Upper lobe of right lung (tissue), 1 donor: ENCODE measurements around the gene PHF13. TPM values are rescaled to one million over a fixed set of nuclear protein-coding genes. Genes with fewer than 3 reads are reported as not detected.

ENCODE experiments used
- ATAC-seq: fragments of 200-7000 bp; cut with Tn5 transposase; one replicate; pipeline ENCODE4 v1.9.1; 2020; ENCODE audit warnings: mild to moderate bottlenecking, moderate library complexity
- DNase-seq: peaks from one replicate; pipeline ENCODE4 v3.0.0-alpha.2; 2020
- H3K27ac ChIP-seq: fragments of 200-600 bp; one replicate; pipeline ENCODE4 v1.8.0; 2022
- H3K27me3 ChIP-seq: fragments of 200-600 bp; one replicate; pipeline ENCODE4 v1.8.0; 2022; ENCODE audit warnings: mild to moderate bottlenecking
- H3K36me3 ChIP-seq: fragments of 200-600 bp; one replicate; pipeline ENCODE4 v1.8.0; 2022
- H3K4me1 ChIP-seq: fragments of 200-600 bp; one replicate; pipeline ENCODE4 v1.8.0; 2022
- H3K4me3 ChIP-seq: fragments of 200-600 bp; one replicate; pipeline ENCODE4 v1.8.0; 2022; ENCODE audit warnings: mild to moderate bottlenecking
- H3K9me3 ChIP-seq: fragments of 200-600 bp; one replicate; pipeline ENCODE4 v1.8.0; 2022
- intact Hi-C: fragments of 100-400 bp; cut with DNase I; formaldehyde crosslinking; loops from one replicate; pipeline ENCODE4 v1.11.0; 2022
- total RNA-seq: library from RNA; stranded (reverse); fragmentation: NEBNext Ultra II Directional; extraction: Animal tissue kit (Norgen Biotek cat#: 25700); gene quantifications from one replicate; pipeline ENCODE4 v1.2.1, GENCODE V29; 2021
- TF ChIP-seq, protein P1 (sequence below): fragments of 200-600 bp; IDR thresholded peaks from one replicate; pipeline ENCODE4 v1.8.0; 2022; ENCODE audit warnings: antibody characterized with exemption
- donor health status: DM: no; HTN: yes; CAD: no; lungs with severe emphysema.

PHF13 gene
- total RNA-seq, 1 donor from 2014 or later, result 10.8 TPM

DNA sequence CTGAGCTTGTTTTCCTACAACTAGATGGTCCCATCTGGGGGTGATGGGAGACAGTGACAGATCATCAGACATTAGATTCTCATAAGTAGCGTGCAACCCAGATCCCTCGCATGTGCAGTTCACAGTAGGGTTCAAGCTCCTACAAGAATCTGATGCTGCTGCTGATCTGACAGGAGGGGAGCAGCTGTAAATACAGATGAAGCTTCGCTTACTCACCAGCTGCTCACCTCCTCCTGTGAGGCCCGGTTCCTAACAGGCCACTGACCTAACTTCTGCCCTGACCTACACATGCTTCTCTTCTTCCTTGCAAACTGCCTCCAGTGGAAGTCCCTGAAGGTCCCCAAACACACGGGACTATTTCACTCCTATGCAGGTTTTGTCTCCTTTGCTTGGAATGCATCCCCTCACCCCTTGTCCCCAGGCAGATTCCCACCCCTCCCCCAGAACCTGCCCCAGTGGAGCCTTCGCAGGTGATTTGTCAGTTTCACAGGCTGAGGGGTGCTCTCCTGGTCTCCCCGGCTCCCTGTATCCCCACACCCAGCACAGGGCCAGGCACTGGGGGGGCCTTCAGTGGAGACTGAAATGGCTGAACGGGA, 39.4 kb upstream of the PHF13 start:
- Histone ChIP-seq H3K9me3 (no peaks in the 10 kb centered on the region), H3K36me3 (no peaks in the 10 kb centered on the region), H3K4me3 (no peak overlapping the region), H3K27ac (no peak overlapping the region), H3K4me1 (peaks cover 2% of the 10 kb centered on the region), H3K27me3 (no peaks in the 10 kb centered on the region)
- DNase-seq, result no peak
- no peak for ATAC-seq
- intact Hi-C loops, result no loop called here
- TF ChIP-seq, protein P1, sequence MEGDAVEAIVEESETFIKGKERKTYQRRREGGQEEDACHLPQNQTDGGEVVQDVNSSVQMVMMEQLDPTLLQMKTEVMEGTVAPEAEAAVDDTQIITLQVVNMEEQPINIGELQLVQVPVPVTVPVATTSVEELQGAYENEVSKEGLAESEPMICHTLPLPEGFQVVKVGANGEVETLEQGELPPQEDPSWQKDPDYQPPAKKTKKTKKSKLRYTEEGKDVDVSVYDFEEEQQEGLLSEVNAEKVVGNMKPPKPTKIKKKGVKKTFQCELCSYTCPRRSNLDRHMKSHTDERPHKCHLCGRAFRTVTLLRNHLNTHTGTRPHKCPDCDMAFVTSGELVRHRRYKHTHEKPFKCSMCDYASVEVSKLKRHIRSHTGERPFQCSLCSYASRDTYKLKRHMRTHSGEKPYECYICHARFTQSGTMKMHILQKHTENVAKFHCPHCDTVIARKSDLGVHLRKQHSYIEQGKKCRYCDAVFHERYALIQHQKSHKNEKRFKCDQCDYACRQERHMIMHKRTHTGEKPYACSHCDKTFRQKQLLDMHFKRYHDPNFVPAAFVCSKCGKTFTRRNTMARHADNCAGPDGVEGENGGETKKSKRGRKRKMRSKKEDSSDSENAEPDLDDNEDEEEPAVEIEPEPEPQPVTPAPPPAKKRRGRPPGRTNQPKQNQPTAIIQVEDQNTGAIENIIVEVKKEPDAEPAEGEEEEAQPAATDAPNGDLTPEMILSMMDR, result no peak

DNA sequence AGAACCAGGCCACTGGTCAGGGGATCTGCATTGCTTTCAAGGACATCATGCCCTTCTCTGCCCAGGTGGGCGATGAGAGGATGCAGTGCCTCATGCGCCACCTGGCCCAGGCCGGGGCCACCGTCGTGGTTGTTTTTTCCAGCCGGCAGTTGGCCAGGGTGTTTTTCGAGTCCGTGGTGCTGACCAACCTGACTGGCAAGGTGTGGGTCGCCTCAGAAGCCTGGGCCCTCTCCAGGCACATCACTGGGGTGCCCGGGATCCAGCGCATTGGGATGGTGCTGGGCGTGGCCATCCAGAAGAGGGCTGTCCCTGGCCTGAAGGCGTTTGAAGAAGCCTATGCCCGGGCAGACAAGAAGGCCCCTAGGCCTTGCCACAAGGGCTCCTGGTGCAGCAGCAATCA, 38.7 kb upstream of the PHF13 start:
- ATAC-seq, result no peak
- H3K9me3 ChIP-seq, result no peaks in the 10 kb centered on the region
- intact Hi-C loops, result no loop called here
- TF ChIP-seq, protein P1, result no peak
- H3K36me3 ChIP-seq, result no peaks in the 10 kb centered on the region
- H3K4me3 ChIP-seq, result no peak overlapping the region
- H3K4me1 ChIP-seq, result peaks cover 6% of the 10 kb centered on the region
- H3K27ac ChIP-seq, result no peak overlapping the region
- DNase-seq, result no peak
- H3K27me3 ChIP-seq, result no peaks in the 10 kb centered on the region

DNA sequence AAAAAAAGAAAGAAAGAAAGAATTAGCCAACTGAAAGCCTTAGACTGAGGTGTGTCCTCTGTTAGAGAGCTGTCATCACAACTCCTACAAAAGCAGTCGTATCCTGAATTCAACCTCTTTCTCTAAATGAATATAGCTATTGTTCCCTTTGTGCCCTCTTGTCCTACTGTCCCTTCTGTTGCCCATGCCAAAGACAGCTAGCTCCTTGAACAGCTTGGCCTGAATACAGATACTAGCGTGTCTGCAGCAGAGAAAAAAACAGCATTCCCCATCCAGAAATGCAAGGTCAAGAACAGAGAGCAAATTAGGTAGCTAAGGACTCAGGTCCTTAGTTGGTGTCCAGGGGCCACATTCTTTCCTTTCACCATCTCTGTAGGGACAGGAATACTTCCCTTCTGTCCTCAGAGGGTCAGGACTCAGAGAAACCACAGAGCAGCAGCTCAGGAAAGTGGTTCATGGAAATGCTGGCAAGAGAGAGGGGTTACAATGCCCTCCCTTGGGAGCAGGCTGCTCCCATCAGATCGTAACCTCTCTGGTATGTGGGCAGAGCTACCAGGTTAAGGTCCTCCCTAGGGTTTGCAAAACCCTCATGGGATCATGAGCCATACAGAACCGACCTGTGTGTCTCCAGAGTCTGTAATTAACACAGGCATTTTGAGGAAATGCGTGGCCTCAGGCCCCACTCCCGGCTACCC, 35.6 kb upstream of the PHF13 start:
- Histone ChIP-seq H3K9me3 (no peaks in the 10 kb centered on the region), H3K27ac (no peak overlapping the region), H3K4me3 (no peak overlapping the region), H3K4me1 (peaks cover 30% of the 10 kb centered on the region), H3K27me3 (no peaks in the 10 kb centered on the region), H3K36me3 (no peaks in the 10 kb centered on the region)
- DNase-seq (no peak), ATAC-seq (no peak)
- intact Hi-C loops, result no loop called here
- TF ChIP-seq, protein P1, result no peak

DNA sequence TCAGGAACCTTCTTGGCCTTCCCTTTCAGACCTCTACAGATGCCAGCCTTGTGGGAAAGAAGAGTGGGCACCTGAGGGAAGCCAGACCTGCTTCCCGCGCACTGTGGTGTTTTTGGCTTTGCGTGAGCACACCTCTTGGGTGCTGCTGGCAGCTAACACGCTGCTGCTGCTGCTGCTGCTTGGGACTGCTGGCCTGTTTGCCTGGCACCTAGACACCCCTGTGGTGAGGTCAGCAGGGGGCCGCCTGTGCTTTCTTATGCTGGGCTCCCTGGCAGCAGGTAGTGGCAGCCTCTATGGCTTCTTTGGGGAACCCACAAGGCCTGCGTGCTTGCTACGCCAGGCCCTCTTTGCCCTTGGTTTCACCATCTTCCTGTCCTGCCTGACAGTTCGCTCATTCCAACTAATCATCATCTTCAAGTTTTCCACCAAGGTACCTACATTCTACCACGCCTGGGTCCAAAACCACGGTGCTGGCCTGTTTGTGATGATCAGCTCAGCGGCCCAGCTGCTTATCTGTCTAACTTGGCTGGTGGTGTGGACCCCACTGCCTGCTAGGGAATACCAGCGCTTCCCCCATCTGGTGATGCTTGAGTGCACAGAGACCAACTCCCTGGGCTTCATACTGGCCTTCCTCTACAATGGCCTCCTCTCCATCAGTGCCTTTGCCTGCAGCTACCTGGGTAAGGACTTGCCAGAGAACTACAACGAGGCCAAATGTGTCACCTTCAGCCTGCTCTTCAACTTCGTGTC, 34.7 kb upstream of the PHF13 start:
- Histone ChIP-seq H3K9me3 (no peaks in the 10 kb centered on the region), H3K4me3 (peak overlapping the region; percentile 92), H3K4me1 (peaks cover 30% of the 10 kb centered on the region), H3K27ac (peak overlapping the region; percentile 97), H3K27me3 (no peaks in the 10 kb centered on the region), H3K36me3 (no peaks in the 10 kb centered on the region)
- TF ChIP-seq, protein P1, result no peak
- no peak for ATAC-seq
- intact Hi-C loops, result no loop called here
- DNase-seq, result no peak

DNA sequence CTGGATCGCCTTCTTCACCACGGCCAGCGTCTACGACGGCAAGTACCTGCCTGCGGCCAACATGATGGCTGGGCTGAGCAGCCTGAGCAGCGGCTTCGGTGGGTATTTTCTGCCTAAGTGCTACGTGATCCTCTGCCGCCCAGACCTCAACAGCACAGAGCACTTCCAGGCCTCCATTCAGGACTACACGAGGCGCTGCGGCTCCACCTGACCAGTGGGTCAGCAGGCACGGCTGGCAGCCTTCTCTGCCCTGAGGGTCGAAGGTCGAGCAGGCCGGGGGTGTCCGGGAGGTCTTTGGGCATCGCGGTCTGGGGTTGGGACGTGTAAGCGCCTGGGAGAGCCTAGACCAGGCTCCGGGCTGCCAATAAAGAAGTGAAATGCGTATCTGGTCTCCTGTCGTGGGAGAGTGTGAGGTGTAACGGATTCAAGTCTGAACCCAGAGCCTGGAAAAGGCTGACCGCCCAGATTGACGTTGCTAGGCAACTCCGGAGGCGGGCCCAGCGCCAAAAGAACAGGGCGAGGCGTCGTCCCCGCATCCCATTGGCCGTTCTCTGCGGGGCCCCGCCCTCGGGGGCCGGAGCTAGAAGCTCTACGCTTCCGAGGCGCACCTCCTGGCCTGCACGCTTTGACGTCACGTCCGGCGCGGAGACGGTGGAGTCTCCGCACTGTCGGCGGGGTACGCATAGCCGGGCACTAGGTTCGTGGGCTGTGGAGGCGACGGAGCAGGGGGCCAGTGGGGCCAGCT, 34.0 kb upstream of the PHF13 start, which contains the start of gene ZBTB48:
Gene ZBTB48, plus strand, starts transcription at position 621 of the 745 bp plus-strand sequence. CDS start 616 bp downstream, outside the sequence.
- DNase-seq, result peak; percentile 100
- intact Hi-C loops, result no loop called here
- H3K36me3 ChIP-seq, result no peaks in the 10 kb centered on the region
- peak within 1 kb of the TSS; percentile 92 for H3K4me3 ChIP-seq
- ATAC-seq, result peak; percentile 98
- no peaks in the 10 kb centered on the region for H3K9me3 ChIP-seq
- peaks cover 30% of the 10 kb centered on the region for H3K4me1 ChIP-seq
- TF ChIP-seq, protein P1, result no peak
- no peaks in the 10 kb centered on the region for H3K27me3 ChIP-seq
- H3K27ac ChIP-seq, result peak within 1 kb of the TSS; percentile 97
